Measurements from ENCODE around the gene HDAC9.
A peak's percentile ranks its signal among the peaks of the same experiment; 100 is the strongest.

Gene HDAC9

GRCh38 chr7:18590241-18590640 is 94.7 kb downstream of the HDAC9 start:
- Histone ChIP-seq H3K79me1 (ENCODE audit: low read length) (no peaks in the 10 kb centered on the region), H3K4me2 (ENCODE audit: low read length) (no peak overlapping the region), H3K4ac (ENCODE audit: low read depth, low read length) (no peak overlapping the region), H3K27me3 (ENCODE audit: insufficient read depth, low read length, poor library complexity) (no peaks in the 10 kb centered on the region), H2BK120ac (ENCODE audit: low read depth, low read length) (no peak overlapping the region), H4K8ac (ENCODE audit: low read depth, low read length) (no peak overlapping the region), H3K23ac (ENCODE audit: low read length) (no peak overlapping the region), H2BK15ac (replicated peaks; ENCODE audit: low read depth) (no peak overlapping the region), H3K4me1 (ENCODE audit: control insufficient read depth, low read depth, low read length) (no peaks in the 10 kb centered on the region), H4K5ac (ENCODE audit: low read length) (no peak overlapping the region), H3K27ac (ENCODE audit: low read depth, low read length) (no peak overlapping the region), H3K36me3 (ENCODE audit: control insufficient read depth, insufficient read depth, low read length) (no peaks in the 10 kb centered on the region), H3K4me3 (ENCODE audit: low read length) (no peak overlapping the region), H3K56ac (ENCODE audit: low read length) (no peak overlapping the region), H3K18ac (ENCODE audit: low read length) (no peak overlapping the region), H2BK5ac (ENCODE audit: low read length) (no peak overlapping the region), H3K79me2 (ENCODE audit: control insufficient read depth, insufficient read depth, low read length) (no peaks in the 10 kb centered on the region), H3K9ac (ENCODE audit: low read length) (no peak overlapping the region), H2AK5ac (ENCODE audit: low read length) (no peak overlapping the region)
- WGBS (ENCODE audit: extremely low coverage, insufficient coverage, low lambda C conversion rate) = no CpG with 5 or more reads among the region's 7 CpGs
- peak; percentile 59 for DNase-seq

GRCh38 chr7:18590744-18591340 is 95.3 kb downstream of the HDAC9 start:
- DNase-seq = peak; percentile 52
- no peak overlapping the region for H2AK5ac ChIP-seq (ENCODE audit: low read length)
- no peaks in the 10 kb centered on the region for H3K27me3 ChIP-seq (ENCODE audit: insufficient read depth, low read length, poor library complexity)
- no peak overlapping the region for H2BK120ac ChIP-seq (ENCODE audit: low read depth, low read length)
- no peak overlapping the region for H3K9ac ChIP-seq (ENCODE audit: low read length)
- H3K4me3 ChIP-seq (ENCODE audit: low read length) = no peak overlapping the region
- H3K18ac ChIP-seq (ENCODE audit: low read length) = no peak overlapping the region
- no peaks in the 10 kb centered on the region for H3K36me3 ChIP-seq (ENCODE audit: control insufficient read depth, insufficient read depth, low read length)
- H3K23ac ChIP-seq (ENCODE audit: low read length) = no peak overlapping the region
- no peaks in the 10 kb centered on the region for H3K79me2 ChIP-seq (ENCODE audit: control insufficient read depth, insufficient read depth, low read length)
- no peak overlapping the region for H4K5ac ChIP-seq (ENCODE audit: low read length)
- H3K56ac ChIP-seq (ENCODE audit: low read length) = no peak overlapping the region
- H3K4ac ChIP-seq (ENCODE audit: low read depth, low read length) = no peak overlapping the region
- WGBS (ENCODE audit: extremely low coverage, insufficient coverage, low lambda C conversion rate) = no CpG with 5 or more reads among the region's 1 CpG
- no peaks in the 10 kb centered on the region for H3K4me1 ChIP-seq (ENCODE audit: control insufficient read depth, low read depth, low read length)
- H4K8ac ChIP-seq (ENCODE audit: low read depth, low read length) = no peak overlapping the region
- no peak overlapping the region for H3K4me2 ChIP-seq (ENCODE audit: low read length)
- H2BK15ac ChIP-seq (replicated peaks; ENCODE audit: low read depth) = no peak overlapping the region
- H3K79me1 ChIP-seq (ENCODE audit: low read length) = no peaks in the 10 kb centered on the region
- no peak overlapping the region for H3K27ac ChIP-seq (ENCODE audit: low read depth, low read length)
- H2BK5ac ChIP-seq (ENCODE audit: low read length) = no peak overlapping the region

- Histone ChIP-seq H3K36me3 (ENCODE audit: control insufficient read depth, insufficient read depth, low read length) (no peaks in the 10 kb centered on the region), H2BK120ac (ENCODE audit: low read depth, low read length) (no peak overlapping the region), H3K27me3 (ENCODE audit: insufficient read depth, low read length, poor library complexity) (no peaks in the 10 kb centered on the region), H3K79me1 (ENCODE audit: low read length) (no peaks in the 10 kb centered on the region), H3K9ac (ENCODE audit: low read length) (no peak overlapping the region), H3K4me1 (ENCODE audit: control insufficient read depth, low read depth, low read length) (no peaks in the 10 kb centered on the region), H3K4me2 (ENCODE audit: low read length) (no peak overlapping the region), H3K27ac (ENCODE audit: low read depth, low read length) (no peak overlapping the region), H2BK5ac (ENCODE audit: low read length) (no peak overlapping the region), H3K4me3 (ENCODE audit: low read length) (no peak overlapping the region), H3K18ac (ENCODE audit: low read length) (no peak overlapping the region), H3K79me2 (ENCODE audit: control insufficient read depth, insufficient read depth, low read length) (no peaks in the 10 kb centered on the region), H3K23ac (ENCODE audit: low read length) (no peak overlapping the region), H2BK15ac (replicated peaks; ENCODE audit: low read depth) (no peak overlapping the region), H4K5ac (ENCODE audit: low read length) (no peak overlapping the region), H3K56ac (ENCODE audit: low read length) (no peak overlapping the region), H4K8ac (ENCODE audit: low read depth, low read length) (no peak overlapping the region), H3K4ac (ENCODE audit: low read depth, low read length) (no peak overlapping the region), H2AK5ac (ENCODE audit: low read length) (no peak overlapping the region)
- DNase-seq = no peak
- WGBS (ENCODE audit: extremely low coverage, insufficient coverage, low lambda C conversion rate) = no CpG with 5 or more reads among the region's 4 CpGs
Observed at GRCh38 chr7:18593602-18594279, 98.2 kb downstream of the HDAC9 start.

- Histone ChIP-seq H3K9ac (ENCODE audit: low read length) (no peak overlapping the region), H3K4ac (ENCODE audit: low read depth, low read length) (no peak overlapping the region), H3K23ac (ENCODE audit: low read length) (no peak overlapping the region), H2AK5ac (ENCODE audit: low read length) (no peak overlapping the region), H2BK120ac (ENCODE audit: low read depth, low read length) (no peak overlapping the region), H3K79me1 (ENCODE audit: low read length) (no peaks in the 10 kb centered on the region), H3K18ac (ENCODE audit: low read length) (no peak overlapping the region), H2BK15ac (replicated peaks; ENCODE audit: low read depth) (no peak overlapping the region), H3K56ac (ENCODE audit: low read length) (no peak overlapping the region), H3K4me3 (ENCODE audit: low read length) (no peak overlapping the region), H3K4me2 (ENCODE audit: low read length) (no peak overlapping the region), H3K79me2 (ENCODE audit: control insufficient read depth, insufficient read depth, low read length) (no peaks in the 10 kb centered on the region), H3K36me3 (ENCODE audit: control insufficient read depth, insufficient read depth, low read length) (no peaks in the 10 kb centered on the region), H3K27me3 (ENCODE audit: insufficient read depth, low read length, poor library complexity) (no peaks in the 10 kb centered on the region), H4K5ac (ENCODE audit: low read length) (no peak overlapping the region), H3K27ac (ENCODE audit: low read depth, low read length) (no peak overlapping the region), H2BK5ac (ENCODE audit: low read length) (no peak overlapping the region), H3K4me1 (ENCODE audit: control insufficient read depth, low read depth, low read length) (no peaks in the 10 kb centered on the region), H4K8ac (ENCODE audit: low read depth, low read length) (no peak overlapping the region)
- DNase-seq = no peak
- no CpG with 5 or more reads among the region's 1 CpG for whole genome bisulfite sequencing (ENCODE audit: extremely low coverage, insufficient coverage, low lambda C conversion rate)
Observed at GRCh38 chr7:18597754-18598153, 102.2 kb downstream of the HDAC9 start.

GRCh38 chr7:18607025-18607424 is 111.5 kb downstream of the HDAC9 start:
- H3K4me3 ChIP-seq (ENCODE audit: low read length) = no peak overlapping the region
- H3K36me3 ChIP-seq (ENCODE audit: control insufficient read depth, insufficient read depth, low read length) = no peaks in the 10 kb centered on the region
- no peak overlapping the region for H3K4ac ChIP-seq (ENCODE audit: low read depth, low read length)
- H3K9ac ChIP-seq (ENCODE audit: low read length) = no peak overlapping the region
- no peak overlapping the region for H2AK5ac ChIP-seq (ENCODE audit: low read length)
- H4K5ac ChIP-seq (ENCODE audit: low read length) = no peak overlapping the region
- no peak overlapping the region for H3K56ac ChIP-seq (ENCODE audit: low read length)
- no peaks in the 10 kb centered on the region for H3K4me1 ChIP-seq (ENCODE audit: control insufficient read depth, low read depth, low read length)
- H3K79me2 ChIP-seq (ENCODE audit: control insufficient read depth, insufficient read depth, low read length) = no peaks in the 10 kb centered on the region
- H3K27me3 ChIP-seq (ENCODE audit: insufficient read depth, low read length, poor library complexity) = no peaks in the 10 kb centered on the region
- H3K18ac ChIP-seq (ENCODE audit: low read length) = no peak overlapping the region
- peak; percentile 19 for DNase-seq
- no peaks in the 10 kb centered on the region for H3K79me1 ChIP-seq (ENCODE audit: low read length)
- no peak overlapping the region for H2BK5ac ChIP-seq (ENCODE audit: low read length)
- H3K4me2 ChIP-seq (ENCODE audit: low read length) = no peak overlapping the region
- WGBS (ENCODE audit: extremely low coverage, insufficient coverage, low lambda C conversion rate) = no CpG with 5 or more reads among the region's 1 CpG
- no peak overlapping the region for H4K8ac ChIP-seq (ENCODE audit: low read depth, low read length)
- no peak overlapping the region for H2BK15ac ChIP-seq (replicated peaks; ENCODE audit: low read depth)
- no peak overlapping the region for H2BK120ac ChIP-seq (ENCODE audit: low read depth, low read length)
- H3K23ac ChIP-seq (ENCODE audit: low read length) = no peak overlapping the region
- no peak overlapping the region for H3K27ac ChIP-seq (ENCODE audit: low read depth, low read length)

All from mesendoderm (in vitro differentiated cells).